ENCODE measurements around the gene RPL39L. TPM values are rescaled to one million over a fixed set of nuclear protein-coding genes. Genes with fewer than 3 reads are reported as not detected.
A peak's percentile ranks its signal among the peaks of the same experiment; 100 is the strongest.

Gene RPL39L
- total RNA-seq, 1 experiment from 2014 or later, result 142 TPM

- peak; percentile 42 for DNase-seq
- Histone ChIP-seq H3K4me2 (ENCODE audit: low read depth, low read length, poor library complexity, severe bottlenecking) (no peak overlapping the region), H3K9ac (ENCODE audit: low read length) (no peak overlapping the region), H3K36me3 (ENCODE audit: insufficient read depth, low read length) (peaks cover 50% of the 10 kb centered on the region), H4K20me1 (ENCODE audit: insufficient read depth, low read depth, low read length) (peaks cover 22% of the 10 kb centered on the region), H3K9me3 (ENCODE audit: low read length) (no peaks in the 10 kb centered on the region), H3K4me1 (ENCODE audit: low read length) (peaks cover 49% of the 10 kb centered on the region), H3K79me2 (ENCODE audit: low read length) (peaks cover 25% of the 10 kb centered on the region), H3K4me3 (ENCODE audit: low read length) (no peak overlapping the region), H3K27ac (ENCODE audit: low read length) (peak overlapping the region; percentile 98), H2AFZ (ENCODE audit: low read length) (no peak overlapping the region), H3K27me3 (ENCODE audit: low read length) (no peaks in the 10 kb centered on the region), H3K9me2 (replicated peaks; ENCODE audit: insufficient read depth, low read length) (no peaks in the 10 kb centered on the region)
Measured at GRCh38 chr3:187077085-187077484, 62.2 kb downstream of the RPL39L start.

DNA sequence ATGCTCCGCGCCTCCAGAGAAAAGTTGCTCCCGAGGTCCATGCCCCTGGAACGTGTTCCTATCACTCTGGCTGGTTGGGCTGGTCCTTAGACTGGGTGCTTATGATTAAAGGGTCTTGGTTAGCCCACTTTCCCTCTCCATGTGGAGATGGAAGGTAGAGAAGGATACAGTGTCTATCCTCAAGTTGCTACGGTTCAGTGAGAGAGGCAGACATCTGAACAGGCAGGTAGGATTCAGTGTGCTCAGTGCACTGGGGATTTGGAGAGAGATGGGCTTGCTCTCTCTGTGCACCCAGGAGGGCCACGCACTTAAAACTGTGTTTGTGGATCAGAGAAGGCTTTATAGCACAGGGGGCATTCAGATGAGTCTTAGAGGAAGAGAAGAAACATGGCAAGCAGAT lies 63.0 kb downstream of the RPL39L start:
- Histone ChIP-seq H3K36me3 (ENCODE audit: insufficient read depth, low read length) (peaks cover 50% of the 10 kb centered on the region), H3K4me1 (ENCODE audit: low read length) (peaks cover 53% of the 10 kb centered on the region), H3K4me3 (ENCODE audit: low read length) (no peak overlapping the region), H2AFZ (ENCODE audit: low read length) (no peak overlapping the region), H3K9me3 (ENCODE audit: low read length) (no peaks in the 10 kb centered on the region), H3K9me2 (replicated peaks; ENCODE audit: insufficient read depth, low read length) (no peaks in the 10 kb centered on the region), H3K27ac (ENCODE audit: low read length) (peak overlapping the region; percentile 98), H3K9ac (ENCODE audit: low read length) (no peak overlapping the region), H4K20me1 (ENCODE audit: insufficient read depth, low read depth, low read length) (peaks cover 22% of the 10 kb centered on the region), H3K27me3 (ENCODE audit: low read length) (no peaks in the 10 kb centered on the region), H3K79me2 (ENCODE audit: low read length) (peaks cover 25% of the 10 kb centered on the region), H3K4me2 (ENCODE audit: low read depth, low read length, poor library complexity, severe bottlenecking) (no peak overlapping the region)
- no peak for DNase-seq

DNA sequence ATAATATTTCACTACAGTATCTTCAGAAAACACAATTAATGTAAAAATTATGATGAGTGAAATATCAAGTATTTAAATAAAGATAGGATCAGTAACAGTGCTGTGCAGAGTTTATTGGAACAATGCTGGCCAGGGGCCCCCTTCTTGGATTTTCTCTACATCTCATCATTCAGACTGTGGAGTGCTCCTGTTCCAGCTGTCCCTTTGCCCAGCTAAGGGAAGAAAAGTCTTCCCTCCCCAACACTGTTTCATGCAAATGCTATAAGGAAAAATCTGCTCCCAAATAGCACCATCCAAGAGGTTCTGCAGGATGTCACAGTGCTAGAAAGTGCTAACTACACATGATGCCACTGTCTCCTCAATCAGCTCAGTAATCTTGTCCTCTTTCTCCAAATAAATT lies 64.5 kb downstream of the RPL39L start:
- H4K20me1 ChIP-seq (ENCODE audit: insufficient read depth, low read depth, low read length), result peaks cover 22% of the 10 kb centered on the region
- H3K4me1 ChIP-seq (ENCODE audit: low read length), result peaks cover 67% of the 10 kb centered on the region
- H3K79me2 ChIP-seq (ENCODE audit: low read length), result peaks cover 25% of the 10 kb centered on the region
- H3K9me3 ChIP-seq (ENCODE audit: low read length), result no peaks in the 10 kb centered on the region
- H2AFZ ChIP-seq (ENCODE audit: low read length), result no peak overlapping the region
- no peak for DNase-seq
- H3K27ac ChIP-seq (ENCODE audit: low read length), result peak overlapping the region; percentile 98
- no peaks in the 10 kb centered on the region for H3K9me2 ChIP-seq (replicated peaks; ENCODE audit: insufficient read depth, low read length)
- H3K36me3 ChIP-seq (ENCODE audit: insufficient read depth, low read length), result peaks cover 51% of the 10 kb centered on the region
- 0 out of 2 replicates have a peak overlapping the region, but pooled peaks have one; percentile 66 for H3K4me3 ChIP-seq (ENCODE audit: low read length)
- no peak overlapping the region for H3K9ac ChIP-seq (ENCODE audit: low read length)
- no peaks in the 10 kb centered on the region for H3K27me3 ChIP-seq (ENCODE audit: low read length)
- H3K4me2 ChIP-seq (ENCODE audit: low read depth, low read length, poor library complexity, severe bottlenecking), result peak overlapping the region; percentile 73

GRCh38 chr3:187073581-187074098 lies 65.7 kb downstream of the RPL39L start:
- Histone ChIP-seq H3K9me3 (ENCODE audit: low read length) (no peaks in the 10 kb centered on the region), H3K27ac (ENCODE audit: low read length) (peak overlapping the region; percentile 98), H3K4me1 (ENCODE audit: low read length) (peaks cover 79% of the 10 kb centered on the region), H3K79me2 (ENCODE audit: low read length) (peaks cover 28% of the 10 kb centered on the region), H3K4me3 (ENCODE audit: low read length) (peak overlapping the region; percentile 66), H2AFZ (ENCODE audit: low read length) (no peak overlapping the region), H4K20me1 (ENCODE audit: insufficient read depth, low read depth, low read length) (peaks cover 22% of the 10 kb centered on the region), H3K9me2 (replicated peaks; ENCODE audit: insufficient read depth, low read length) (no peaks in the 10 kb centered on the region), H3K27me3 (ENCODE audit: low read length) (no peaks in the 10 kb centered on the region), H3K9ac (ENCODE audit: low read length) (peak overlapping the region; percentile 78), H3K4me2 (ENCODE audit: low read depth, low read length, poor library complexity, severe bottlenecking) (peak overlapping the region; percentile 73), H3K36me3 (ENCODE audit: insufficient read depth, low read length) (peaks cover 61% of the 10 kb centered on the region)
- DNase-seq, result peak; percentile 43

DNA sequence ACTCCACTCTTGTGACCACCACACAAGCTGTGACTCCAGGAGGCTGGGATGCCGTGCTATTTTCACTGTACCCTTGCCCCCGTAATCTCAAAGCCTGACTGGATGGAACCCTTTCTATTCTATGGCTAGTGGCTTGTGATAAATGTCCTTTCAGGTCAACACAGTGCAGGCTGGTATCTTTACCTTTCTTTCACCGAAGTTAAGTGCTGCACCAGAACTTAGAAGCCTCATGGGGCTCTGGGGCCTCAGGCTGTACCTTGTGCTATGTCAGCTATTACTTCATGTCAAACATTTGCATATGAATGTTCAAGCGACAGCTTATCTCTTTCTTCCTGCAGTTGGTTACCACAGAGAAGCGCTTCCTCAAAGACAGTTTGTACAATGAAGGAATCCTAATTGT lies 66.8 kb downstream of the RPL39L start:
- Histone ChIP-seq H3K9me3 (ENCODE audit: low read length) (no peaks in the 10 kb centered on the region), H3K27me3 (ENCODE audit: low read length) (no peaks in the 10 kb centered on the region), H4K20me1 (ENCODE audit: insufficient read depth, low read depth, low read length) (peaks cover 20% of the 10 kb centered on the region), H3K4me2 (ENCODE audit: low read depth, low read length, poor library complexity, severe bottlenecking) (peak overlapping the region; percentile 73), H3K79me2 (ENCODE audit: low read length) (peaks cover 32% of the 10 kb centered on the region), H2AFZ (ENCODE audit: low read length) (no peak overlapping the region), H3K27ac (ENCODE audit: low read length) (peak overlapping the region; percentile 98), H3K36me3 (ENCODE audit: insufficient read depth, low read length) (peaks cover 66% of the 10 kb centered on the region), H3K9ac (ENCODE audit: low read length) (peak overlapping the region; percentile 78), H3K9me2 (replicated peaks; ENCODE audit: insufficient read depth, low read length) (no peaks in the 10 kb centered on the region), H3K4me1 (ENCODE audit: low read length) (peaks cover 90% of the 10 kb centered on the region), H3K4me3 (ENCODE audit: low read length) (peak overlapping the region; percentile 66)
- DNase-seq, result peak; percentile 95

DNA sequence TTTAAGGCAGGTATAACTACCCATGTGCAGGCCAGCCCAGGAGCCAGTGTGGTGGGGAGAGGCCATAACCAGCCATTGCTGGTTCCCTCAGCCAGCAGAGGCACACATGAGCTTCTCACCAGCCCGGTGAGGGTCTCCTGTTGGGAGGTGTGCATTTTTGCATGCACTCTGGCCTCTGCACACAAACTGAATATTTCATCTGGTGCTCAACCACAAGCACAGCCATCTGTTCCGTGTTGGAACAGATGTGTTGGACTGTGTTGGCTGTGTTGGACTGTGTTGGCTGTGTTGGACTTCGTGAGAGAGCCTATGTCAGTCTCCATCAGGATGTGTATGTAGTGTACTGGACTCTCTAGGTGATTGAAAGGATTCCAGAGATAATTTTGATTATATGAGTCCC lies 67.2 kb downstream of the RPL39L start:
- Histone ChIP-seq H3K9ac (ENCODE audit: low read length) (peak overlapping the region; percentile 78), H3K27me3 (ENCODE audit: low read length) (no peaks in the 10 kb centered on the region), H3K9me2 (replicated peaks; ENCODE audit: insufficient read depth, low read length) (no peaks in the 10 kb centered on the region), H2AFZ (ENCODE audit: low read length) (no peak overlapping the region), H3K4me1 (ENCODE audit: low read length) (peaks cover 94% of the 10 kb centered on the region), H3K4me3 (ENCODE audit: low read length) (peak overlapping the region; percentile 66), H3K27ac (ENCODE audit: low read length) (peak overlapping the region; percentile 98), H3K4me2 (ENCODE audit: low read depth, low read length, poor library complexity, severe bottlenecking) (peak overlapping the region; percentile 73), H4K20me1 (ENCODE audit: insufficient read depth, low read depth, low read length) (peaks cover 16% of the 10 kb centered on the region), H3K36me3 (ENCODE audit: insufficient read depth, low read length) (peaks cover 66% of the 10 kb centered on the region), H3K79me2 (ENCODE audit: low read length) (peaks cover 34% of the 10 kb centered on the region), H3K9me3 (ENCODE audit: low read length) (no peaks in the 10 kb centered on the region)
- peak; percentile 91 for DNase-seq

Other genes with a start within 250 kb of the RPL39L start
- gene ST6GAL1, start 209.0 kb downstream of the RPL39L start, total RNA-seq (2014; rRNA removed; shearing (Covaris generic); ENCODE audit: low replicate concordance), result 304 and 416 TPM in 2 replicates
- 1.2 TPM in 1 of 2 replicates, not detected in the other for gene RTP1, start 58.0 kb upstream of the RPL39L start, total RNA-seq (2014; rRNA removed; shearing (Covaris generic); ENCODE audit: low replicate concordance)
- 0.04 TPM in 1 of 2 replicates, not detected in the other for gene MASP1, start 152.2 kb upstream of the RPL39L start, total RNA-seq (2014; rRNA removed; shearing (Covaris generic); ENCODE audit: low replicate concordance)
- 1.8 and 3.4 TPM in 2 replicates for gene RTP4, start 228.9 kb upstream of the RPL39L start, total RNA-seq (2014; rRNA removed; shearing (Covaris generic); ENCODE audit: low replicate concordance)